Measurements from ENCODE around the gene ARID5A. TPM values are rescaled to one million over a fixed set of nuclear protein-coding genes. Genes with fewer than 3 reads are reported as not detected.
A peak's percentile ranks its signal among the peaks of the same experiment; 100 is the strongest.

Gene ARID5A
- total and polyA plus RNA-seq, 7 donors, result 12.9 to 73.6 (median 29.9) TPM

DNA sequence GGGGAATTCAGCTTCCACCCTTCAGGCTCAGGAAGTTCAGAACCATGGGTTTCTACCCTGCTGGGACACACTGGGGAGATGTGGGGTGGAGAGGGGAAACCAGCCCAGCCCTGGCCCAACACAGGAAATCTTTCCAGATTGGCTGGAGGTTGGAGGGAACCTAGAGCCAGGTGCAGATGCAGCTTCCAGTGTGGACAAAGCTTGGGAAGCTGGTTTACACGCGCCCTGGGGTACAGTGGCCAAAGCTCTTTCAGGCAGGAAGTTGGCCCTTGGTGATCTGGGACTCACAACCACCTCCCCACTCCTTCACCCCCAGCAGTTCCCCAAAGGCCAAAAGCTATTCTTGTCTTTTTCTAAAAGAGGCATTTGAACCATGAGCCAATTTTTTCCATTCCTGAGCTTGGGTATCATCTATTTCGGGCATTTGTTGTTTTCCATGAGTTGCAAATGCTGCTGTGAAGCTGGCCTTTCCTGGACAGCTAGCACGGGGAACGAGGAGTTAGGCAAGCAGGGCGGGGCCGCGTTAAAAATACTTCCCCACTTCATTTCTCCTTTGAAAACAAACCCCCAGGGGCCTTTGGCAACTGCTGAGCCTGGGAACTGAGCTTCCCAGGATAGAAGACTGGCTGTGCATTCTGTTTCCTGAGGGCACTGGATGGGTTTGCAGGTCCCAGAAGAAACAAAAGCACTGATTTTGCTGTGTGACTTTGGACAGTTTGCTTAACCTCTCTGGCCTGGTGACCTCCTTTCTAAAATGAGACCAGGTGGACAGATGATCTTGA lies 3.1 kb upstream of the ARID5A start:
- ATAC-seq (peak; percentile 44 to 65 (median 54)), DNase-seq (peak; percentile 89 to 93)
- intact Hi-C loops (cut with DNase I), result no loop called here
- 2 to 9% (median 6%) methylated on average over 8 of the region's 8 CpGs for WGBS, 3 donors
- H3K36me3 ChIP-seq (ENCODE audit: insufficient read depth in 1 of 2, low read depth in 1 of 2), result no peaks in the 10 kb centered on the region
- TF ChIP-seq, protein P1, sequence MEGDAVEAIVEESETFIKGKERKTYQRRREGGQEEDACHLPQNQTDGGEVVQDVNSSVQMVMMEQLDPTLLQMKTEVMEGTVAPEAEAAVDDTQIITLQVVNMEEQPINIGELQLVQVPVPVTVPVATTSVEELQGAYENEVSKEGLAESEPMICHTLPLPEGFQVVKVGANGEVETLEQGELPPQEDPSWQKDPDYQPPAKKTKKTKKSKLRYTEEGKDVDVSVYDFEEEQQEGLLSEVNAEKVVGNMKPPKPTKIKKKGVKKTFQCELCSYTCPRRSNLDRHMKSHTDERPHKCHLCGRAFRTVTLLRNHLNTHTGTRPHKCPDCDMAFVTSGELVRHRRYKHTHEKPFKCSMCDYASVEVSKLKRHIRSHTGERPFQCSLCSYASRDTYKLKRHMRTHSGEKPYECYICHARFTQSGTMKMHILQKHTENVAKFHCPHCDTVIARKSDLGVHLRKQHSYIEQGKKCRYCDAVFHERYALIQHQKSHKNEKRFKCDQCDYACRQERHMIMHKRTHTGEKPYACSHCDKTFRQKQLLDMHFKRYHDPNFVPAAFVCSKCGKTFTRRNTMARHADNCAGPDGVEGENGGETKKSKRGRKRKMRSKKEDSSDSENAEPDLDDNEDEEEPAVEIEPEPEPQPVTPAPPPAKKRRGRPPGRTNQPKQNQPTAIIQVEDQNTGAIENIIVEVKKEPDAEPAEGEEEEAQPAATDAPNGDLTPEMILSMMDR (IDR thresholded peaks at IDR 0.05), result no peak
- H3K27ac ChIP-seq, result peak overlapping the region; percentile 98
- H3K9me3 ChIP-seq, result no peaks in the 10 kb centered on the region
- H3K4me3 ChIP-seq, result no peak overlapping the region
- H3K27me3 ChIP-seq (ENCODE audit: insufficient read depth in 3 of 3, low read length in 2 of 3), result no peaks in the 10 kb centered on the region
- H3K4me1 ChIP-seq, result peaks cover 67% of the 10 kb centered on the region

DNA sequence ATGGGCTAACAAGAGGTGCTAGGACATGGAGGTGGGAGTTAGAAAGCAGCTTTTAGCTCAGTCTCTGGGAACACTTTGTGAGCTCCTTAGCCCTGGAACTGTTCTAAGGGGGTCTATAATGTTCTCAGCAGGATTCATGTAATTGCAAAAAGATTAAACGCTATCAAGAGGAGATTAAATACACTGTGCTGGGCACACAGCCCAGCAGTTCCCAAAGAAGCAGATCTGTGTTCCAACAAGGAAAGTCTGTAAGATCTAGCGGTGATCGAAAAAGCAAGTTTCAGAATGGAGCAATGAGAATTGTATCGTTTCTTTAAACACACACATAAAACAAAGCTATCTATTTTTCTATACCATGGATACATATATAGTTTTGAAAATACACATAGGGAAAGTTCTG lies 2.4 kb upstream of the ARID5A start:
- peaks cover 67% of the 10 kb centered on the region for H3K4me1 ChIP-seq
- intact Hi-C loops (cut with DNase I), result no loop called here
- H3K27ac ChIP-seq, result peak overlapping the region; percentile 98
- no peaks in the 10 kb centered on the region for H3K9me3 ChIP-seq
- WGBS, 3 donors, result 30 to 51% (median 38%) methylated on average over 4 of the region's 4 CpGs
- TF ChIP-seq, protein P1 (IDR thresholded peaks at IDR 0.05), result no peak
- DNase-seq, result no peak
- no peaks in the 10 kb centered on the region for H3K36me3 ChIP-seq (ENCODE audit: insufficient read depth in 1 of 2, low read depth in 1 of 2)
- H3K4me3 ChIP-seq, result peak overlapping the region; percentile 4
- ATAC-seq, result no peak
- no peaks in the 10 kb centered on the region for H3K27me3 ChIP-seq (ENCODE audit: insufficient read depth in 3 of 3, low read length in 2 of 3)

DNA sequence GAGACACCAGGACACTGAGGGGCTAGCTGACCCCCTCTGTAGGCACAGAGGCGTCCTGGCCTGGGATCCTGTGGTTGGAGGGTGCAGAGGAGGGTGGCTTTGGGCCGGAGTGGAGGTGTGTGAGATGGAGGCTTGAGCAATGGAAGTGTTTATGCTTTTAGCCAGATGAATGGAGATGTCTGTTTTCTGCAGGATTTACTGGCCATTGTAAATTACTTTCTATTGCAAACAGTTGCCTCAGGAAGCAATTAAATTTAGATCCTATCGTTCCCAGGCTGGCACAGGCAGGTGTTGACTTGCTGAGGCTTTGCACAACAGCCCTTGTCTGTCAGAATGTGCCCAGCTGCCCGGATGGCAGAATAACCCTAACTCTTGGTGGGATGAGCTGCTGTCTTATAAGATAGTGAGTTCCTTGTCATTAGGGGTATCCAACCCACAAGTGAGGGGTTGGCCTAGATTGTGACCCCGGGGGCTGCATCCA lies 1.8 kb upstream of the ARID5A start:
- Histone ChIP-seq H3K27ac (peak overlapping the region; percentile 98), H3K4me3 (peak overlapping the region; percentile 4), H3K9me3 (no peaks in the 10 kb centered on the region), H3K27me3 (ENCODE audit: insufficient read depth in 3 of 3, low read length in 2 of 3) (no peaks in the 10 kb centered on the region), H3K36me3 (ENCODE audit: insufficient read depth in 1 of 2, low read depth in 1 of 2) (no peaks in the 10 kb centered on the region), H3K4me1 (peaks cover 70% of the 10 kb centered on the region)
- intact Hi-C loops (cut with DNase I), result loop anchor here in 1 of 2 donors (5.0 kb wide), 1 partner anchor 103 kb away; the partner anchor contains the start of gene KANSL3
- WGBS, 3 donors, result 41 to 43% (median 43%) methylated on average over 5 of the region's 5 CpGs
- TF ChIP-seq, protein P1 (IDR thresholded peaks at IDR 0.05), result no peak
- DNase-seq, result peak in 1 of 2 donors; percentile 66
- ATAC-seq, result peak in 2 of 4 donors; percentile 34 to 44

DNA sequence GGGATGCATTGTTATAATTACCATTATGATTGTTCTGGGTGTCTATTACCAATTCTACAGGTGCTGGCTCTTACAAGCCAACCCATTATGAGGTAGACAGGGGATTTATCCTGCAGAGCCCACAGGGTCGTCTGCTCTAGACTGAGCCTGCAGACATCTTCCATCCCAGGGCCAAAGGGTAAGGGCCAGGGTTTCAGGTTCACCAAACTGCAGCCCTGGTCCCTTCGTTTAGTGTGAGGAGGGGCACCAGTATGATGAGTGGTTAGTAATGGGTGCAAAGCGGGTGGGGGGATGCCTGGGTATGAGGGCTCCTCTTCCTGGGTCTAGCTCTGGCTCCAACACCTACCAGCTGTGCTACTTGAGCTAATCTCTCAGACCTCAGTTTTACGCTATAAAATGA lies 1.2 kb upstream of the ARID5A start:
- peak overlapping the region; percentile 98 for H3K27ac ChIP-seq
- peaks cover 76% of the 10 kb centered on the region for H3K4me1 ChIP-seq
- TF ChIP-seq, protein P1 (IDR thresholded peaks at IDR 0.05), result no peak
- H3K9me3 ChIP-seq, result no peaks in the 10 kb centered on the region
- 89 to 95% (median 90%) methylated on average over 4 of the region's 4 CpGs for WGBS, 3 donors
- peak in 1 of 2 donors; percentile 35 for DNase-seq
- intact Hi-C loops (cut with DNase I), result loop anchor here in 1 of 2 donors (5.0 kb wide), 1 partner anchor 102 kb away; the partner anchor contains the start of gene KANSL3
- ATAC-seq, result no peak
- H3K36me3 ChIP-seq (ENCODE audit: insufficient read depth in 1 of 2, low read depth in 1 of 2), result no peaks in the 10 kb centered on the region
- no peaks in the 10 kb centered on the region for H3K27me3 ChIP-seq (ENCODE audit: insufficient read depth in 3 of 3, low read length in 2 of 3)
- no peak overlapping the region for H3K4me3 ChIP-seq
